ENCODE measurements around the gene LRRK1. TPM values are rescaled to one million over a fixed set of nuclear protein-coding genes. Genes with fewer than 3 reads are reported as not detected.

LRRK1 gene
- total RNA-seq, 1 experiment from 2014 or later, result 1.0 TPM

DNA sequence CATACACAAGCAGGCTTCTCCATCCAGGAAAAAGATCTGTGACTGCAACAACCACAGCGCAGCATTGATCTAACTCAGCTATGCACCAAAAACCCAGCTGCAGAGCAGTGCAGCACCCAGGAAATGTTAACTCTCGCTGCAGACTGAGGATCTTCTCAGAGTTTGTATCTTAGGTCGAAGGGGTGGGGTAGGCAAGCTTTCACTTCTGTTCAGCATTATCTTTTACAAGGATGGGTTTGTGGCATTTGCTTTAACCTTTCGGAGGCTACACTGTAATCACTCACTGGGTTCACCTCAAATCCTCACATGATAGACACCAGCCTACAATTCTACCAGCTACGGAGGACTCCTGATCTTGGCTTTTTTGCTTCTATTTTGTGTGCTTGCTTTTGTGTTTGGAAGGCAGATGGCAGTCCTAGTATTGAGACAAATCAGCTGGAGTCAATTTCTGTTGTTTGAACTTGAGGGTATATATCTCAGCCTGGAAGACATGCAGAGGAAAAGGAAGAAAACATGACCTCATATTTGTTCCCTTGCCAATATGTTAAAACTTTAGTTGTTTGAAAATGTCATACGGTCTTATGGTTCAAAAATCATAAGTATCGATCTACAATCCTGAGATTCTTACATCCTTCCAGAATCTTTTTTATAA, 25.2 kb downstream of the LRRK1 start:
- no peak for DNase-seq (ENCODE audit: low read depth, low spot score)
- in situ Hi-C loops (cut with HindIII; ENCODE audit: low pct_unique_long_range_greater_than_20kb, low sequenced_read_pairs), result no loop called here

GRCh38 chr15:100944986-100945385, 25.8 kb downstream of the LRRK1 start:
- in situ Hi-C loops (cut with HindIII; ENCODE audit: low pct_unique_long_range_greater_than_20kb, low sequenced_read_pairs), result no loop called here
- no peak for DNase-seq (ENCODE audit: low read depth, low spot score)

DNA sequence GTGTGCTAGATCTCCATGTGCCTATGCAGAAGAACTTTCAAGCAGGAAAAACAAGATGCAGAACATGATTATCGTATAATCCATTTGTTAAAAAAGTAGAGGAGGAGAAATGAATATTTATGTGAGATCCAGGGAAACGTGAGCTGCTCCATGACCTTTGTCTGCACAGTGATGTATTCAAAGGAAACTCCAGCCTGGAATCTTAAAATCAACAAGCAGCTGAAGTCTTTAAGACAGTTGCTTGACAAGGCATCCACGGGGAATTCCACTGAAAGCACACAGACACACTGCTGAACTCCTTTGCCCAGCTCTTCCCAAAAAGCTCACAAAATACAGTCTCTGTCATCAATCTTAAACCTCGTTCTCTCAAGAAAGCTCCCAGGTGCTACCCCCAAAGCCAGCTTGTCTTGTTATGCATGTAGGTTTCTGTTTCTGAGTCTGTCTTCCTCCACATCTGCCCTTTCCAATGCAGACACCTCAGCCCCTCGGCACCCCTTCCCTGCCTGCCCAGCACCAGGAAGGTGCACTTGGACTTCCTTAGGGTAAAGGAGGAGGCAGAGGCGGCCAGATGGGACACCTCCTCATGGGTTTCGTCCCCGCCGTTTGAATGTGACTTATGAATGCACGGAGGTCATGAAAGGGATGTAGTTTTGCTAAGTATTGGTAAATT, 28.7 kb downstream of the LRRK1 start:
- in situ Hi-C loops (cut with HindIII; ENCODE audit: low pct_unique_long_range_greater_than_20kb, low sequenced_read_pairs), result no loop called here
- DNase-seq (ENCODE audit: low read depth, low spot score), result no peak

DNA sequence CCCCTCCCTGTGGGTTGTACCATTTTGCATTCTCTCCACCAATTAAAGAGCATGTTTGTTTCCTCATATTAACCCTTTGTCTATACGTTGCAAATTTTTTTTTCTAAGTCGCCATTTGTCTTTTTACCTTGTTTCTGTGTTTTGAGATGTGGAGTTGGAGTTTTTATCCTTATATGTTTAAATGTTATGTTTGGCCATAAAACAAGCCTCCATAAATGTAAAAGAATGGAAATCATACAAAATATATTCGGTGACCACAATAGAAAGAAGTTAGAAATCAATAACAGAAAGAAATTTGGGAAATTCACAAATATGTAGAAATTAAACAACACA, 29.2 kb downstream of the LRRK1 start:
- DNase-seq (ENCODE audit: low read depth, low spot score), result no peak
- in situ Hi-C loops (cut with HindIII; ENCODE audit: low pct_unique_long_range_greater_than_20kb, low sequenced_read_pairs), result no loop called here

- in situ Hi-C loops (cut with HindIII; ENCODE audit: low pct_unique_long_range_greater_than_20kb, low sequenced_read_pairs), result no loop called here
These were observed 30.5 kb downstream of the LRRK1 start for GRCh38 chr15:100949691-100950090.

DNA sequence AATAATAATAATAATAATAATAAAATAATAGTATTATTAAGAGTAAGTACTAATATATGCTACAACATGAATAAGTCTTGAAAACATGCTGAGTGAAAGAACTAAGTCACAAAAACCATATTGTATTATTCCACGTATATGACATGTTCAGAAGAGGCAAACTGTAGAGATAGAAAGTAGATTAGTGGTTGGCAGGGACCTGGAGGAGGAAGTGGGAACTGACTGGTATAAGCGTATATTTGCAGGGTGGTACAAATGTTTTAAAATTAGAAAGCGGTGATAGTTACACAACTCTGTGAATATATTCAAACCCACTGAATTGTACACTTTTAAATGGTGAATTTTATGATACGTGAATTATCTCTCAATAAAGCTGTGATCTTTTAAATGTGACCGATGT, 32.8 kb downstream of the LRRK1 start:
- in situ Hi-C loops (cut with HindIII; ENCODE audit: low pct_unique_long_range_greater_than_20kb, low sequenced_read_pairs), result no loop called here

More at GRCh38 chr15:100949691-100950090, 30.5 kb downstream of the LRRK1 start:
- DNase-seq (ENCODE audit: low read depth, low spot score), result no peak

DNA sequence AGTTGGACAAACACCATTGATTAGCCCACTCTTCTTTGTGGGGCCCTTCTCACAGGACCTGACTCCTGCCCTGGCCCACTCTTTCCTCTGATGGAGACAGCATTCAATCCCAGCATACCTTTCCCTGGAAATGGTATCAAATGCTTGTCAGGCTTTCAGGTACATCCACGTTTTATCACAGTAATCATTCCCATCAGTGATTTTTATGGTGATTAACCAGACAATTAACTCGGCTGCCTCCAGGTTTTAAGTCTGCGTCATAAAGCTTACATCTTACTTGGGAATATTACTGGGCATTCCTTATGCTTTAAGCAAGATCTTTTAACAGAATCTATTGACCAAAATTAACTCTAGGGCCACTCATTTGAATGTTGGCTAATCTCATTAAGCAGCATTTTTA, 33.4 kb downstream of the LRRK1 start:
- DNase-seq (ENCODE audit: low read depth, low spot score), result no peak
- in situ Hi-C loops (cut with HindIII; ENCODE audit: low pct_unique_long_range_greater_than_20kb, low sequenced_read_pairs), result no loop called here

More for the DNA sequence above, 32.8 kb downstream of the LRRK1 start:
- no peak for DNase-seq (ENCODE audit: low read depth, low spot score)

GRCh38 chr15:100958326-100959065, 39.3 kb downstream of the LRRK1 start:
- in situ Hi-C loops (cut with HindIII; ENCODE audit: low pct_unique_long_range_greater_than_20kb, low sequenced_read_pairs), result no loop called here
- DNase-seq (ENCODE audit: low read depth, low spot score), result no peak

DNA sequence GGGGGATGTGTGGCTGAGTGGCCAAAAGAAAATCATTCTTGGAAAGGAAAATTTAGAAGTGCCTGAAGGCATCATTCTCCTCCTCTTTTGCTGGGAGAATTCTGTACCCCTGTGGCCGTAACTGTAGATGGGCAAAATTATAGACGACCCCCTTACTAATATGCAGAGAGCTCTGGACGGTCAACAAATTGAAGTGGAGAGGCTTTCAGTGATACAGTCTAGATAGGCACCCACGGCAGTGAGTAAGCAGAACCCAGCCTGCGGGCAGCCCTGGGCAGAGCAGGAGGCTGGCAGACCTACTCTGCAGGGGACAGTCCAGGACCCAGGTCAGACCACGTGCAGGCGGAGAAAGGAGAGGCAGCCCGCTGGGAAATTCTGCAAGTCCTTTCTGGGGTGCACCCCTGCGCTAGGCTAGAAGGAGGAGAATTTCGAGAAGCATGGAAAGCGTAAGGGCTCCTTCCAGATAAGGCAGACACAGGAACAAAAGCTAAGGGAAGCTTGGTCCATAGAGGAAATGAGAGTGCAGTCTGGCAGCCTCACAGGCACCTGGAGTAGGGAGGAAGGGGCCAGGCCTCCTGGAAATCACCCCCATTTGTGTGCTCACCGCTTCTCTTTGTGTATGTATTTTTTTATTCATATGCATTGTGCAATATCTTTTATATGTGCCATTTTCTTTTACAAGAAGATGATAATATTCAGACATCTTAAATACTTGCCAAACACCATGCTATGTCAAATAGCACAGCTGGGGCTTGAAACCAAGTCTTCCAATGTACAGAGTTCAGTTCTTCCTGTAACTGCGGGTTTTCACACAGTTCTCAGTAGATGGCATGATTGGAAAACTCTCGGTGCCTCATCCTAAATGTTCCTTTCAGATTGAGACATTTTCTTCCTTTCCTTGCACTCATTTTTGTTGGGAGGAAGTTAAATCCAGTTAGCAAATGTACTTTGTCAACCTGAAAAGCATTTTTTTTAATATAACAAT, 40.2 kb downstream of the LRRK1 start:
- DNase-seq (ENCODE audit: low read depth, low spot score), result no peak
- in situ Hi-C loops (cut with HindIII; ENCODE audit: low pct_unique_long_range_greater_than_20kb, low sequenced_read_pairs), result no loop called here

DNA sequence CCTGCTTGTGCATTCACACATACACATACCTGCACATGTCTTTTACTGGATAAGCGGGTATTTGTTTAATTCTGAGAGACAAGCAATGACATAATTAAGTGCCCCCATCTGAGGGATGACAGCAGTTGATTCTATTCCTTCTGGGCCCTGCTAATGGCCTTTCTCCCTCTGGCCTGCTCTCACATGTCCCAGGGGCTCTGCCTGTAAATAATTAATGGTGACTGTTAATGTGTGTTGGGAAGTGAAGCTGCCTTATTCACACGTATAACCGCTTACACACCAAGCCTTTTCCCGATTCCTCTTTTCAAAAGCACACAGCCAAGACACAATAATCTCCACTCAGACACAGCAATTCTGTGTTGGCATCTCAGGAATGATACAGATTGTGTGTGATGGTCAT, 47.8 kb downstream of the LRRK1 start:
- in situ Hi-C loops (cut with HindIII; ENCODE audit: low pct_unique_long_range_greater_than_20kb, low sequenced_read_pairs), result no loop called here
- no peak for DNase-seq (ENCODE audit: low read depth, low spot score)

DNA sequence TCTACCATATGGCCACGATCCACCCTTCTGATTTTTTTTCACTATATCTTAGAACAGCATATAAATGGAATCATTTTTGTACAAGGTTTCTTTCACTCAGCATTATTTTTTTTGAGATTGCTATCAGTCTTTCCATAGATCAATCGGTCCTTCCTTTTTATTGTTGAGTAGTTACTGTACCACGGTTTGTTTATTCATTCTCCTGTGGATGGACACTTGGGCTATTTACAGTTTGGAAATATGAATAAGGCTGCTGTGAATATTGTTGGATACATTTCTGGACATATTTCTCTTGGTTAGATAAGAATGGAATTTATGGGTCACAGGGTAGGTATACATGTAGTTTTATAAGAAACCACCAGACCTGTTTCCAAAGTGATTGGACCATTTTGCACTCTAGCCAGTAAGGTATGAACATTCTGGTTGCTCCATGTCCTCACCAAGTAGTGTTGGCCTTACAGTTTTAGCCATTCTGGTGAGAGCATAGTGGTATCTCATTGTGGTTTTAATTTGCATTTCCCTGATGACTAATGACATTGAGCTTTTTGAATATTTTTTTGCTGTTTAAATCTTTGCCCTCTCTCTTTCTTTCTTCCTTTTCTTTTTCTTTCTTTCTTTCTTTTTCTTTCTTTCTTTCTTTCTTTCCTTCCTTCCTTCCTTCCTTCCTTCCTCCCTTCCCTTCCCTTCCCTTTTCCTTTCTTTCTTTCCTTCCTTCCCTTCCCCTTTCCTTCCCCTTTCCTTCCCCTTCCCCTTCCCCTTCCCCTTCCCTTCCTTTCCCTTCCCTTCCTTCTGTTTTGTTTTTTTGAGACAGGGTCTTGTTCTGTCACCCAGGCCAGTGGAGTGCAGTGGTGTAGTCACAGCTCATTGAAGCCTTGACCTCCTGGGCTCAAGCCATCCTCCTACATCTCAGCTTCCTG, 49.2 kb downstream of the LRRK1 start:
- DNase-seq (ENCODE audit: low read depth, low spot score), result no peak
- in situ Hi-C loops (cut with HindIII; ENCODE audit: low pct_unique_long_range_greater_than_20kb, low sequenced_read_pairs), result no loop called here

GRCh38 chr15:100972975-100973350, 53.8 kb downstream of the LRRK1 start:
- in situ Hi-C loops (cut with HindIII; ENCODE audit: low pct_unique_long_range_greater_than_20kb, low sequenced_read_pairs), result no loop called here
- DNase-seq (ENCODE audit: low read depth, low spot score), result no peak

DNA sequence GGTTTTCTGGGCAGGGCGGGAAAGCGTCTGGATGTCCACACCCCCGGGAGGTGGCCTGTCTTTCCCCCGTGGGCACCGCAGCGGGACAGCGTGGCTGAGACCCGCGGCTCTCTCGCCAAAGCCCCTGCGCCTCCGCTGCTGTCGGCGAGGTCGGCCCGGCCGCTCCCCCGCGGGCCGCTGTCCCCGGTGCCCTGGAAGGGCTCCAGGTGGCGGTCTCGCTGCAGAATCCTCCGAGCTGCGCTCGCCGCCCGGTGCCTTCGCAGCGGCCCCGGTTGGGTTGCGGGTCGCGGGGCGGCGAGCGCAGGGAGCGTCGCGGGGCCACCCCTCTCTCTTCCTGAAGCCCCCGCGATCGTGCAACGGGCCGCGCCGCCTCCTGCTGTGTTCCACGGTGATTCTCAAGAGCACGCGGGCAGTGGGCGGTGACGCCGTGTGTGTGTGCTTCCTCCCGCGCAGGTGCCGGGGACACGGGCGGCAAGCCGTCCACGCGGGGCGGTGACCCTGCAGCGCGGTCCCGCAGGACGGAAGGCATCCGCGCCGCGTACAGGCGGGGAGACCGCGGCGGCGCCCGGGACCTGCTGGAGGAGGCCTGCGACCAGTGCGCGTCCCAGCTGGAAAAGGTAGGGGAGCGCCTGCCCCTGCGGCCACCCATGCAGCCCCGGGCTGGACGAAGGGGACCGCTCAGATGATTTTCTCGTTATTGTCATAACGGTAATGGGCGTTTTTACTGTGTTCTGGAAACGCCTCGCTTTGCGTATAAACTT, 54.4 kb downstream of the LRRK1 start:
- in situ Hi-C loops (cut with HindIII; ENCODE audit: low pct_unique_long_range_greater_than_20kb, low sequenced_read_pairs), result no loop called here
- DNase-seq (ENCODE audit: low read depth, low spot score), result no peak

GRCh38 chr15:100975043-100975442, 55.9 kb downstream of the LRRK1 start:
- no peak for DNase-seq (ENCODE audit: low read depth, low spot score)
- in situ Hi-C loops (cut with HindIII; ENCODE audit: low pct_unique_long_range_greater_than_20kb, low sequenced_read_pairs), result no loop called here

- in situ Hi-C loops (cut with HindIII; ENCODE audit: low pct_unique_long_range_greater_than_20kb, low sequenced_read_pairs), result no loop called here
- DNase-seq (ENCODE audit: low read depth, low spot score), result no peak
These were observed 61.4 kb downstream of the LRRK1 start for GRCh38 chr15:100980410-100981046.

- DNase-seq (ENCODE audit: low read depth, low spot score), result no peak
- in situ Hi-C loops (cut with HindIII; ENCODE audit: low pct_unique_long_range_greater_than_20kb, low sequenced_read_pairs), result no loop called here
These were observed 61.9 kb downstream of the LRRK1 start for GRCh38 chr15:100981086-100981485.
